ENCODE results near the gene CAPN10.

CAPN10 gene

DNA sequence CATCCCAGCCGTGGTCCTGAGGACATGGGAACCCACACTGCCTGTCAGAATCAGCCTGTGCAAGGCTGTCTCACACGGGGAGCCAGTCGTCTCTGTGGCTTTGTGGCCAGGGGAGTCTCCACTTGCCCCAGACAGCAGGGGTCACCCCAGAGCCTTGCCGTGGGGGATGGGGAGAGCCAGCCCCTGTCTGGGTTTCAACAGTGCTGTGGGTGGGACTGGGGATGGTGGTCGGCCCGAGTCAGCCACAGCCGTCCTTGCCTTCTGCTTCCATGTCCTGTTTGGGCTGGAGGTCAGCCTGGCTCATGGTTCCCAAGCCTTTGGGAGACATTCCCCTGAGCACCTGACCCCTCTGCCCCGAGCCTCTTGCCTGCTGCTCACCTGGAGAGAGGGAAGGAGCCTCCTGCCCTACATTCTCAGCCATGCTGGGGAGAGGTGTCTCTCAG lies 58.3 kb downstream of the CAPN10 start:
- TF ChIP-seq RAD21 (IDR thresholded peaks at IDR 0.05; ENCODE audit: low read depth) (no peak), EP300 (IDR thresholded peaks at IDR 0.05; ENCODE audit: borderline replicate concordance) (no peak), TAF1 (IDR thresholded peaks at IDR 0.05; ENCODE audit: low read depth) (no peak), ZBTB7A (IDR thresholded peaks at IDR 0.05; ENCODE audit: low read depth) (no peak), CREB1 (IDR thresholded peaks at IDR 0.05; ENCODE audit: low read depth) (no peak), TEAD4 (IDR thresholded peaks at IDR 0.05) (no peak), YY1 (IDR thresholded peaks at IDR 0.05; ENCODE audit: low read depth) (no peak), EGR1 (IDR thresholded peaks at IDR 0.05) (no peak), NFIC (IDR thresholded peaks at IDR 0.05) (no peak), FOXM1 (IDR thresholded peaks at IDR 0.05; ENCODE audit: borderline replicate concordance, low read depth) (no peak), TCF12 (IDR thresholded peaks at IDR 0.05; ENCODE audit: low read depth) (no peak), CEBPB (IDR thresholded peaks at IDR 0.05) (no peak)
- TF ChIP-seq, protein P1, sequence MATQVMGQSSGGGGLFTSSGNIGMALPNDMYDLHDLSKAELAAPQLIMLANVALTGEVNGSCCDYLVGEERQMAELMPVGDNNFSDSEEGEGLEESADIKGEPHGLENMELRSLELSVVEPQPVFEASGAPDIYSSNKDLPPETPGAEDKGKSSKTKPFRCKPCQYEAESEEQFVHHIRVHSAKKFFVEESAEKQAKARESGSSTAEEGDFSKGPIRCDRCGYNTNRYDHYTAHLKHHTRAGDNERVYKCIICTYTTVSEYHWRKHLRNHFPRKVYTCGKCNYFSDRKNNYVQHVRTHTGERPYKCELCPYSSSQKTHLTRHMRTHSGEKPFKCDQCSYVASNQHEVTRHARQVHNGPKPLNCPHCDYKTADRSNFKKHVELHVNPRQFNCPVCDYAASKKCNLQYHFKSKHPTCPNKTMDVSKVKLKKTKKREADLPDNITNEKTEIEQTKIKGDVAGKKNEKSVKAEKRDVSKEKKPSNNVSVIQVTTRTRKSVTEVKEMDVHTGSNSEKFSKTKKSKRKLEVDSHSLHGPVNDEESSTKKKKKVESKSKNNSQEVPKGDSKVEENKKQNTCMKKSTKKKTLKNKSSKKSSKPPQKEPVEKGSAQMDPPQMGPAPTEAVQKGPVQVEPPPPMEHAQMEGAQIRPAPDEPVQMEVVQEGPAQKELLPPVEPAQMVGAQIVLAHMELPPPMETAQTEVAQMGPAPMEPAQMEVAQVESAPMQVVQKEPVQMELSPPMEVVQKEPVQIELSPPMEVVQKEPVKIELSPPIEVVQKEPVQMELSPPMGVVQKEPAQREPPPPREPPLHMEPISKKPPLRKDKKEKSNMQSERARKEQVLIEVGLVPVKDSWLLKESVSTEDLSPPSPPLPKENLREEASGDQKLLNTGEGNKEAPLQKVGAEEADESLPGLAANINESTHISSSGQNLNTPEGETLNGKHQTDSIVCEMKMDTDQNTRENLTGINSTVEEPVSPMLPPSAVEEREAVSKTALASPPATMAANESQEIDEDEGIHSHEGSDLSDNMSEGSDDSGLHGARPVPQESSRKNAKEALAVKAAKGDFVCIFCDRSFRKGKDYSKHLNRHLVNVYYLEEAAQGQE (IDR thresholded peaks at IDR 0.05; ENCODE audit: low read depth) = no peak
- TF ChIP-seq, protein P2, sequence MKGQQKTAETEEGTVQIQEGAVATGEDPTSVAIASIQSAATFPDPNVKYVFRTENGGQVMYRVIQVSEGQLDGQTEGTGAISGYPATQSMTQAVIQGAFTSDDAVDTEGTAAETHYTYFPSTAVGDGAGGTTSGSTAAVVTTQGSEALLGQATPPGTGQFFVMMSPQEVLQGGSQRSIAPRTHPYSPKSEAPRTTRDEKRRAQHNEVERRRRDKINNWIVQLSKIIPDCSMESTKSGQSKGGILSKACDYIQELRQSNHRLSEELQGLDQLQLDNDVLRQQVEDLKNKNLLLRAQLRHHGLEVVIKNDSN (IDR thresholded peaks at IDR 0.05) = no peak
- TF ChIP-seq, protein P3, sequence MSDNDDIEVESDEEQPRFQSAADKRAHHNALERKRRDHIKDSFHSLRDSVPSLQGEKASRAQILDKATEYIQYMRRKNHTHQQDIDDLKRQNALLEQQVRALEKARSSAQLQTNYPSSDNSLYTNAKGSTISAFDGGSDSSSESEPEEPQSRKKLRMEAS (IDR thresholded peaks at IDR 0.05) = no peak

DNA sequence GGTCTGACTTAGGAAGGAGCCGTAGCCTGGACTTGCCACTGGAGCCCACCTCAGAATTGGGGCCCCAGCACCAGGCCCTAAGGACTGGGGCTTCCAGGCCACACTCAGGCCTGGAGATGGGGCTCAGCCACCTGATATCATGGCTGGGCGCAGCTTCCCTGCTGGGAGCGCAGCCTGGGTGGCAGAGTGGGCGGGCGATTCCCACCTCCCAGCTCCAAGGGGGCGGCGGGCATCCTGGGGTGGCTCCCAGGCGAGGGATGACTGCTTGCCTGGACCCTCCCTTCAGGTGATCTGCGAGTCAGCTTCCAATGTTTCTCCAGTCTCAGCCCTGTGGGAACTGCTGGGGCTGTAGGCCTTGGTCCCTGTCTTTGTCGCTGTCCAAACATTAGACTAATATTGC lies 58.8 kb downstream of the CAPN10 start:
- TF ChIP-seq NFIC (IDR thresholded peaks at IDR 0.05) (no peak), ZBTB7A (IDR thresholded peaks at IDR 0.05; ENCODE audit: low read depth) (no peak), RAD21 (IDR thresholded peaks at IDR 0.05; ENCODE audit: low read depth) (no peak), TAF1 (IDR thresholded peaks at IDR 0.05; ENCODE audit: low read depth) (no peak), TCF12 (IDR thresholded peaks at IDR 0.05; ENCODE audit: low read depth) (no peak), EGR1 (IDR thresholded peaks at IDR 0.05) (no peak), TEAD4 (IDR thresholded peaks at IDR 0.05) (no peak), YY1 (IDR thresholded peaks at IDR 0.05; ENCODE audit: low read depth) (no peak), EP300 (IDR thresholded peaks at IDR 0.05; ENCODE audit: borderline replicate concordance) (no peak), FOXM1 (IDR thresholded peaks at IDR 0.05; ENCODE audit: borderline replicate concordance, low read depth) (no peak), CEBPB (IDR thresholded peaks at IDR 0.05) (no peak), CREB1 (IDR thresholded peaks at IDR 0.05; ENCODE audit: low read depth) (no peak)
- TF ChIP-seq, protein P3 (IDR thresholded peaks at IDR 0.05) = no peak
- TF ChIP-seq, protein P1 (IDR thresholded peaks at IDR 0.05; ENCODE audit: low read depth) = no peak
- TF ChIP-seq, protein P2 (IDR thresholded peaks at IDR 0.05) = no peak

DNA sequence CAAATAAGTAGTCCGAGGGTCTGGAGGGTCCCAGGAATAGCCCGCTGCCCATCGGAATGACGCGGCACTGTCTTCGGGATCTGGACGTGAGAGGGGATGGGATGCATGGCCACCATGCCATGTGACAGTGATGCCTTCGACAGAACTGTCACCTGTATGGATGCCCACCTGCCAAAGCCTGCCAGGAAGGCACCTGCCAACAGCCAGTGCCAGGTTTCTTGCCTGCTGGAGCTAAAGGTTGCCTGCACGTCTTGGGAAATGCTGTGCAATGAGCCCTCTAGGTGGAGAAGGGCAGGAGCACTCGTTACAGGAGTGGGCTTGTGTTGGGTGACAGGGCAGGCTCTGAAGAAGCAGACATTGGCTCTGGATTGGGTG lies 59.3 kb downstream of the CAPN10 start:
- TF ChIP-seq RAD21 (IDR thresholded peaks at IDR 0.05; ENCODE audit: low read depth) = no peak
- TF ChIP-seq, protein P3 (IDR thresholded peaks at IDR 0.05) = no peak
- TF ChIP-seq ZBTB7A (IDR thresholded peaks at IDR 0.05; ENCODE audit: low read depth) = no peak
- TF ChIP-seq, protein P2 (IDR thresholded peaks at IDR 0.05) = no peak
- no peak for TF ChIP-seq CREB1 (IDR thresholded peaks at IDR 0.05; ENCODE audit: low read depth)
- no peak for TF ChIP-seq FOXM1 (IDR thresholded peaks at IDR 0.05; ENCODE audit: borderline replicate concordance, low read depth)
- no peak for TF ChIP-seq YY1 (IDR thresholded peaks at IDR 0.05; ENCODE audit: low read depth)
- TF ChIP-seq, protein P1 (IDR thresholded peaks at IDR 0.05; ENCODE audit: low read depth) = no peak
- TF ChIP-seq TEAD4 (IDR thresholded peaks at IDR 0.05) = no peak
- TF ChIP-seq CEBPB (IDR thresholded peaks at IDR 0.05) = no peak
- TF ChIP-seq EGR1 (IDR thresholded peaks at IDR 0.05) = no peak
- TF ChIP-seq TAF1 (IDR thresholded peaks at IDR 0.05; ENCODE audit: low read depth) = no peak
- TF ChIP-seq TCF12 (IDR thresholded peaks at IDR 0.05; ENCODE audit: low read depth) = no peak
- no peak for TF ChIP-seq EP300 (IDR thresholded peaks at IDR 0.05; ENCODE audit: borderline replicate concordance)
- TF ChIP-seq NFIC (IDR thresholded peaks at IDR 0.05) = no peak

Measured in Ishikawa (cell line).